ENCODE measurements around the gene ZCWPW1. TPM values are rescaled to one million over a fixed set of nuclear protein-coding genes. Genes with fewer than 3 reads are reported as not detected.

The ZCWPW1 gene, protein sequence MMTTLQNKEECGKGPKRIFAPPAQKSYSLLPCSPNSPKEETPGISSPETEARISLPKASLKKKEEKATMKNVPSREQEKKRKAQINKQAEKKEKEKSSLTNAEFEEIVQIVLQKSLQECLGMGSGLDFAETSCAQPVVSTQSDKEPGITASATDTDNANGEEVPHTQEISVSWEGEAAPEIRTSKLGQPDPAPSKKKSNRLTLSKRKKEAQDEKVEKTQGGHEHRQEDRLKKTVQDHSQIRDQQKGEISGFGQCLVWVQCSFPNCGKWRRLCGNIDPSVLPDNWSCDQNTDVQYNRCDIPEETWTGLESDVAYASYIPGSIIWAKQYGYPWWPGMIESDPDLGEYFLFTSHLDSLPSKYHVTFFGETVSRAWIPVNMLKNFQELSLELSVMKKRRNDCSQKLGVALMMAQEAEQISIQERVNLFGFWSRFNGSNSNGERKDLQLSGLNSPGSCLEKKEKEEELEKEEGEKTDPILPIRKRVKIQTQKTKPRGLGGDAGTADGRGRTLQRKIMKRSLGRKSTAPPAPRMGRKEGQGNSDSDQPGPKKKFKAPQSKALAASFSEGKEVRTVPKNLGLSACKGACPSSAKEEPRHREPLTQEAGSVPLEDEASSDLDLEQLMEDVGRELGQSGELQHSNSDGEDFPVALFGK
- 1 to 10 TPM; 3.5 to 9.6 (median 5.5) TPM for polyA plus RNA-seq

DNA sequence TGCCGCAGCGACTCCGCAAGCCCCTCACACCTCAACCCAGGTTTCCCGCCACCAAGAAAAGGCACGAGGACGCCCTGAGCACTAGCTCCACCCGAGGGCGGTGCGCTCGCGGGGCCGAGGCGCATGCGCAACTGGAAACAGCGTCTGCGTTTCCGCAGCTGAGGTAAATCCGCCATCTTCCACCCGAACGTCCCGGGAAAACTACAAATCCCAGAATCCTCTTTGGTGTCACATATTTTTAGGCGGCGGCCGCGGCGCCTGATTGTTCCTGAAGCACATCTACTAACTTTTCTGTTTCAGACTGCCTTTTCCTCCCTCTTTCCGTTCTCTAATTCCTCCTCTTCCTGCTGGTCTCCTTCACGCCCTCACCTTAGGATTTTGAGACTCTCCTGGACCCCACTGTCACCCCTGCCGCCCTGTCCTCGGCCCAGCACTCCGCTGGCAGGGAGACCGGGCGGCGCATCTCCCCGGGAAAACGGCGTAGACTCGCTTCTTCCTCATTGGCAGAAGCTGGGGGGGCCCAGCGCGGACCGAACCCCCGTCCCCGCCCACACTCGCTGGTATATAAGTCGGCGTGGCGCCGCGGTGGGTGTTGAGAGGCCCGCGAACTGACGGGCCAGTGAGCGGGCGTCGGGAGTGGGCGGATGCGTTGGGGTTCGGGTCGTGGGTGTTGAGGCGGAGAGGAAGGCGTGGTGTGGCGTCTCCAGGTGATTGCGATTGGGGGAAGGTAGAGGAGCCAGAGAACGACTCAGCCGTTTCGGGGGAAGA, at the start of gene ZCWPW1:
Gene ZCWPW1 (minus strand): TSS at position 505 of the 768 bp plus-strand sequence. CDS start 8,054 bp downstream, outside the sequence.
- 1% methylated on average over 66 of the region's 66 CpGs for WGBS, 3 donors

DNA sequence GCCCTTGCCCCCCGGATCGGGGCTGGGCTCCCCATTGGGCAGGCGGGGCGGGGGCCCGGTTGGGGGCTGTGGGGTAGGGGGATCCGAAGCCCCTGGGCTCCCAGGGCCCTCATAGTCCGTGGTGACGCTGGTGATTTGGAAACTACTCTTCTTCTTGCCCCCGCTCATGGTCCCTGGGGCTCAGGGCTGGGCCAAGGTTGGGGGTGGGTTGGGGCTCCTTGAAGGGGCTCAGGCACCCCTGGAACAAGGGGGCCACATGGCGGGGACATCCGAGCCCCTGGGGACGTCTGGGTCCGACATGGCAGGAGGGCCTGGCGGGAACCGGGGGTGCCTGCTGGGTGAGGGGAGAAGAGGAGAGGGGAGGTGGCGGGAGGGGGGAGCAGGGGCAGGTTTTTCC, 49.4 kb upstream of the ZCWPW1 start:
- WGBS, 3 donors: 1 to 4% (median 2%) methylated on average over 15 to 16 of the region's 16 CpGs
- no peak overlapping the region for H3K27ac ChIP-seq (ENCODE audit: low read depth, low read length)

More for the DNA sequence above, at the start of gene ZCWPW1:
- peak within 1 kb of the TSS; percentile 93 for H3K27ac ChIP-seq (ENCODE audit: low read depth, low read length)

DNA sequence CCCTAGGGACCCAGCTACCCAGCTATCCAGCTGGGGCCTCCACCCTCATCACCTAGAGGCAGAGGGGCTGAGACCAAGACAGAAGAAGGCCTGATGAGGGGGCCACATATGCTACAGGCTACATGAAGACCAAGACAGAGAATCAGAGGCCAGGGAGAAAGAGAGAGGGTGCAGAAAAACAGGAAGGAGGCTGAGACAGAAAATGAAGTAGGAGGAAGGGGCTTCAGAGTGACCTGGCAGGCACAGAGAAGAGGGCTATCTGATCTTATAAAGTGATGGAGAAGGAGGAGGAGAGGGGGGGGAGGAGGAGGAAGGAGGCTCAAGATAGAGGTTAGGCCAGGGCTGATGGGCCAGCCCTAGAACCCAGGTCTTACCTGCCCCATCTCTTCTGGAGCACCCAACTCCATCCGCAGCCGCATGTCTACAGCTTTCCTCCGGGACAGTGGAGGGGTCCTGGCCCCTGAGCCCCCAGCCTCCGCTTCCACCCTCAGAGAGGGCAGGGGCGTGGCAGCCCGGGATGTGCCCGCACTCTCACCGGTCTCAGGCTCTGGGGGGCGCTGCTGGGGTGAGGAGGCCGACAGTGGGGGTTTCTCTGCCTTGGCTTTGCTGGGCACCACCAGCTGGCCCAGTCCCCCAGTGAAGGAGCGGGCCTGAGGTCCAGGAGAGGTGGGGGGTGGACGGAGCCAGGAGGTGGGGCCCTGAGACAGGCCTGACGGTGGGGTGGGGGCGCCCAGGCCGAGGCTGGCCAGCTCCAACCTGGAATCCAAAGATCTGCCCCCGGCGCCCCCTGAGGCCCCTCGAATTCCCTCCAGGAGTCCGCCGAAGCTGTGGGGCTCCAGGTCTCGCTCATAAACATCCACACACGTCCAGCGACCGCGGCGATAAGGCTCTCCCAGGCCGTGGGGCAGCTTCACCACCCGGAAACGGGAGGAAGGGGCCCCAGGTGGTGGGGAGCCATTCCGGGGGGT, 48.7 kb upstream of the ZCWPW1 start:
- WGBS, 3 donors: 6 to 9% (median 6%) methylated on average over 22 to 30 of the region's 30 CpGs
- no peak overlapping the region for H3K27ac ChIP-seq (ENCODE audit: low read depth, low read length)

DNA sequence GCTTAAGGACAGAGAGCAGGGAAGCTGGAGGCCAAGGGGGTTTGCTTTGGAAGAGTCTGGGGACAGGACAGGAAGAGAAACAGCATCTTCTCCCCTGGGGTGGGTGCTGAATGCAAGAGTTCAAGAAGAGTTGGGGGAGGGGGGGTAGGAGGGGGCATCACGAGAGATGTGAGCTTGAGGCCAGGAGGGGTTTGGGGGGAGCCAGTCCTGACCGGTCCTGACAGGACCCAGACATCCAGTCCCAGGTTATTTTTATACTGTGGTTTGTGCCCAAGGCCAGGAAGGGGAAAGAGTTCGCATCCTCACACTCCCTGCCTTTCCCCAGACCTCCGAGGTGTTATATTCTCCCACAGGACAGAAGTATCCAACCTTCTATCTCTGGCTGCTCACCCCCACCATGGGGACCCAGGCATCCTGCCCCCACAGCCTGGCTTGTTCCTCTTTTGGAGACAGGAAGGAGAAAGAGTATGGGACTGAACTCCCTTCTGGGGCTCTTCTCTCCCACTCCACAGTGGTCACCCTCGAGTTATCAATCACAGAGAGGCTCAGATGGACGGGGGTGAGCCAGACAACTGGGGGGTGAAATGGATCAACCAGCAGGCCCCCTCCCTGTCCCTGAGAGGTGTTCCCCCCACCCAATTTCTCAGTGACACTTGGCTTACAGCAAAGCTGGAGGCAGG, 47.7 kb upstream of the ZCWPW1 start:
- 13 to 37% (median 18%) methylated on average over 6 of the region's 6 CpGs for WGBS, 3 donors
- H3K27ac ChIP-seq (ENCODE audit: low read depth, low read length): peak overlapping the region; percentile 6

DNA sequence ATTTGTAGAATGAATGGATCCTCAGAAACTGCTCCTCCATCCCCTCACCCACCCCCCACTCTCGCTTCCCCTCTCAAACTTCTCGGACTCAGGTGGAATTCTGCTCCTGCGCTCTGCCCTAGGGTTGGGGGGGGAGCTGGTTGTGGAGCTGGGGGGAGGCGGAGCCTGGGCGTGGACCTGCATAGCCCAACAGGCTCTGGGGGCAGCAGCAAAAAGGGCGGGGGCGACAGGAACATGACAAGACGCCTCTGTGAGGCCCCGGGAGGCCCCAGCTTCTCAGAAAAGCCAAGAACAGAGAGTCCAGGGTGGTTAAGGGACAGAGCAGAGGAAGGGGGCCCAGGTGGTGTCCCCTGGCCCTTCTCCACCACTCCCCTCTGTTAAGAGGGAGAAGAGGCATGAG, 47.0 kb upstream of the ZCWPW1 start:
- 31 to 62% (median 34%) methylated on average over 9 of the region's 9 CpGs for WGBS, 3 donors
- H3K27ac ChIP-seq (ENCODE audit: low read depth, low read length): no peak overlapping the region

DNA sequence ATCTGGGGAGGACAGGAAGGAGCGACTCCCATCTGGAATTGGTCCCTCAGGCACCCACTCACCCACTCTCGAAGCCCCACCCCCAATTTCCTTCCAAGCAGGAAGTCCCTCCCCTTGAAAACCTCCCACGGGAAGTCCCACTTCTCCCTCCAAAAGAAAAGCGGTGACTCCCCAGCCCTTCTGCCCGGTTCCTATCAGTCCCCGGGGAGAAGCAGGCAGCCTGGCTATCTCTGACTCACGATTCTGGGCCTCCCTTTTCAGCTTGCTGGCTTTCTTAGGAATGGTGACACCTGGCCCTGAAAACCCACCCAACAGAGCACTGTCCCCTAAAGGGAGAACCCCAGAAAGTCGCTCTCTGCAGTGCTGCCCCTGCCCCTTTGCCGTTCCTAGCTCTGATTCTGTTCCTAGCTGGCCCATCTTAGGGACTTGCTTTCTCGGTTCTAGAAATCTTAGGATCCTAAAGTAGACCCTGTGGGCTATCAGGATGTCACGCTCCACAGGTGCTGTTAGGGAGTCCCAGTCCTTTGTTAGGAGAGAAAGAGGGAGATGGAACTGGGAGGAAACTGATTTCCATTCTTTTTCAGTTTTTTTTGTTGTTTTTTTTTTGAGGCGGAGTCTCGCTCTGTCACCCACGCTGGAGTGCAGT, 44.5 kb upstream of the ZCWPW1 start:
- H3K27ac ChIP-seq (ENCODE audit: low read depth, low read length): no peak overlapping the region
- 40 to 68% (median 41%) methylated on average over 14 of the region's 14 CpGs for WGBS, 3 donors

DNA sequence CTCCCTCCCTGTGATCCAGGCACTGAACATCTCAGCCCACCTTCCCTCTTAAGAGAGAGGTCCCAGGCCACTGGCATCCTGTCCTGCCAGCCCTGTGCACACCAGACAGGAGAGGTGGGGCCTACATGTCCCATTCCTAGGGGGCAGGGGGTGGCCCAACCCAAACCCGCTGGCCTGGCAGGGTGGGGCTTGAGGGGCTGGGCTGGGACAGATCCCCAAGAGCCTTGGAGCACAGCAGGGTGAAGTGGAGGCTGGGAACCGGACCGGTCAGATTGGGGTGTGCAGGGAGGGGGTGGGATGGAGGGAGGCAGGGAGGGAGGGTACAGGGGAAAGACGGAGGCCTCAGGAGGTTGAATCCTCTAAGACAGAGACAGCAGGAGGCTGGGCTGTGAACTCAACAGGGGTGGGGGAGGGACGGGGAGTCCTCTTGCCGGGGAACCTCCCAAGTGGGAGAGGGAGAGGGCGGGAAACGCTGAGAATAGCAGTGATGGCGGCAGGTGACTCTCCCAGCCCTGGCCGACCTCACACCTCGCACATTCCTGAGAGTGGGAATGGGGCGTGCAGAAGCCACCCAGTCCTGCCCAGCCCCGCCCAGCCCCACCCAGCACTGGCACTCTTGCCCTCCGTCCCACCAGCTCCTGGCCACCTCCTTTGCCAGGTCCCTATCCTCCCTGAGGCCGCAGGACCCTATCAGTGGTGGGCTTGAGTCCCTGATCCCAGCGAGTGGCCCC, 43.8 kb upstream of the ZCWPW1 start:
- H3K27ac ChIP-seq (ENCODE audit: low read depth, low read length): no peak overlapping the region
- 50 to 68% (median 59%) methylated on average over 11 to 16 of the region's 16 CpGs for WGBS, 3 donors

DNA sequence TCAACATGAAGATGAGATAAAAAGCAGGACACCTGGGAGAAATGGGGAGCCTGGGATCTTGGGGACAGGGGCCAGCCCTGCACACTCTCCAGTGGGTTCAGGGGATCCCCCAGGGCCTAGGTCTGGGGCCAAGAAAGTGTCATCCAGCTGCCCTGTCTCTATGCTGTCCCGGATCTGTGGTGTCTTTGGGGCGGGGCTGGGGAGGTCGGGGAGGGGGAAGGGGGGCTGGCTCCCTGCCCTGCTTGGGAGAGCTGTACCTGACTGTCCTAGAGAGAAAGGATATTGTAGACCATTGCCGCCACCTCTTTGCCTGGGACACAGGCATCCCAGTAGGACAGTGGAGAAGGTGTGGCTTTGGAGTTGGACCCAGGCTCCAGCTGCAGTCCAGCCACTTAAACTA, 42.5 kb upstream of the ZCWPW1 start:
- WGBS, 3 donors: 41 to 60% (median 52%) methylated on average over 3 to 4 of the region's 4 CpGs

DNA sequence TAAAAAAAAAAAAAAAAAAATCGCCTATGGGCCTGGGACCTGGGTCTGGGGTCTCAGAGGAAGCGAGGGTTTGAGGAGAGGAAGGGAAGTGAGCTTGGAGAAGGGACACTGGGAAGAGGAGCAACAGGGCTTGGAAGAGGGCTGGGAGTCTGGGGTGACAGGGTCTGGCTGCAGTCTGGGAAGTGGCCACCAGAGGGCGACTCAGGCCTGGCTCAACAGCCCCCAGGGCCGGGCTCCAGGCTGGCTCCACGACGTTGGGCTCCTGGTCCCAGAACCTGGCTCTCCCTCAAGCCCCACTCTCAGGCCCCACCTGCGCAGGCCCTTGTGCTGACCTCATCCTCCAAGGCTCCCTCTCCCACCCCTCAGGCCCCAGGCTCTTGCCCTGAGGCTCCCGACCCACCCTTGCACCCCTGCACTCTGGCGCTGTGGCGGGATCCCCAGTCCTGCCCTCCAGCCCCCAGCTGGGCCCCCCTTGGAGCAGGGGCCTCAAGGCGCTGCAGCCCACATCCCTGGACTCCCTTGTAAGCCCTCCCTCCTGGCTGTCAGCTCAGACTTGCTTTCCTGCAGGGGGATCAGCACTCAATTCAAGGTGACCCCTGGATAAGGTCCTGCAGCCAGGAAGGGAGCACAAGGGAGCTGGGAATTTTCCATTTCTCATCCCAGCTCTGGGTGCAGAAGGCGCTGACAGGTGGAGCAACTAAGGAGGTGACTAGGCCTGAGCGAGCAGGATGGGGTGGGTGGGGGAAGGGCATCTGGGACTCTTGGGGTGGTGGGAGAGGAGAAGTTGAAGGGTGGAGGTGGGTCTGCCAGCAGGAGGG, 40.9 kb upstream of the ZCWPW1 start:
- WGBS, 3 donors: 31 to 33% (median 32%) methylated on average over 11 to 13 of the region's 13 CpGs
- no peak overlapping the region for H3K27ac ChIP-seq (ENCODE audit: low read depth, low read length)

More for the DNA sequence above, 42.5 kb upstream of the ZCWPW1 start:
- no peak overlapping the region for H3K27ac ChIP-seq (ENCODE audit: low read depth, low read length)

DNA sequence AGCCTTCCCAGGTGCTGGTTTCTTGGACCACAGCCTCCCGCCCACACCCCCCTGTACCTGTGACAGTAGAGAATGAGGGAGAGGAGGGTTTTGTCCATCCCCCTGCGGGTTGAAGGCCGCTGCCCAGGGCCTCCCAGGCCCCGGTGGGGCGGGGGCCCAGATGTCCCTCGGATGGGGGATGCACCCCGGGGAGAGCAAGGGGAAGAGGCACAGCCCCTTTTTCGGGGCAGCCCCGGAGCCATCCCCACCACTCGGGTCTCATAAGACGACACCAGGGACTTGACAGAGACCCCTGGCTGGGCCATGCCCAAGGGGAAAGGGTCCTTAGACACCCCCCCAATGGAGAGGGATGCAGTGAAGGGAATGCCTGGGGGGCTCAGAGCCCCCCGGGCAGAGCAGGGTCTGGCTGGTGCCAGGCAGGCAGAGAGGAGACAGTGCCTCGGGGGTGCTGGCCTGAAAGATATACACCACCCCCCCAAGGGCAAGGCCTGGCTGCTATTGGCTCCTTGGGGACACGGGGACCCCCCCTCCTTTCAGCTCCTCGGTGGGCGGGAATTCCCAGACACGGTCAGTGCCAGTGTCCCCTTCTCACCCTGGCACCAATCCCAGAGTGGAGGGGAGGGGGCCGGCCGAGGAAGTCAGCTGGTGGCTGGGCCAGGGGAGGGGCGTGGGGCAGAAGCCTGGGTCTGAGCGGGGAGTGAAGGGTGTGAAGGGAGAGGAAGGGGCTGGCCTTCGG, 39.3 kb upstream of the ZCWPW1 start:
- no peak overlapping the region for H3K27ac ChIP-seq (ENCODE audit: low read depth, low read length)
- 50 to 72% (median 66%) methylated on average over 15 to 22 of the region's 22 CpGs for WGBS, 3 donors

DNA sequence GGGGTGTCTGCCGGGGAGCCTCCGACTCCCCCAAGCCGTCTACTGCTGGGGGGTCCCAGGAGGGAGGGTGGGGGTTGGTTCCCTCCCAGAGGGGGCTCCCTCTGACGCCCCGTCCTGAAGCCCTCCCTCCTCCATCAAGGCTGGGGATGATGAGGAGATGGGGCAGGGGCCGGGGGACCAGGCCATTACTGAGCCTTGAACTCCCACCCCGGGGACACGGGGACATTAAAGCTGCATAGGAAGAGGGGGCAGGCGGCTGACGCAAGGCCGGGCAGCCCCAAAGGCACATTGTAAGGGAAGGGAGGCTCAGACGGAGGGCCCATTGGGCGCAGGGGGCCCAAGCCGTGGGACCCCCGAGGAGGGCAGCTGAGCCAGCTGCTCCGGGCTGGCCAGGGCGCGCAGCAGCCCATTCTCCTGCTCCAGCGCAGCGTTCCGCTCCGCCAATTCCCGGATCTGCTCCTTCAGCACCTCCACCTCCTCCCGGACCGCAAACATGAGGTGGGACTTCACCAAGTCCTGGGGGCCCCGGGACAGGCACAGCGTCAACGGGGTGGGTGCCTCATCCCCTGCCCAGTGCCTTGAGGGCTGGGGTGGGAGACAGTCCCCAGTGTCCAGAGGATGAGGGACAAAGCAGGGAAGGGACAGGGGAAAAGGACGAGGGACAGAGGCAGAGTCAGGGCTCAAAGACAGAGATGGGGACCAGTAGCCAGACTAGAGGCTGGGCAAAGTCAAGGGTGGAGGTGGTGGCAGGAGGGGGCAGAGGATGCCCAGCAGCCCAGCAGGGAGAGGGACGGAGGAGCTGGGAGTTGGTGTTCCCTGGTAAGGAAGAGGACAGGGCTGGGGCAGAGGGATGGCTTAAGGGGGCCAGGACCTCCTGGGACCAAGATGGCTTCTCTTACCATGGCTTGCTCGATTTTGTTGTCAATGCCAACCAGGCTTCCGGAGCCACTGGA, 38.4 kb upstream of the ZCWPW1 start:
- no peak overlapping the region for H3K27ac ChIP-seq (ENCODE audit: low read depth, low read length)
- 76 to 79% (median 78%) methylated on average over 27 to 32 of the region's 32 CpGs for WGBS, 3 donors

DNA sequence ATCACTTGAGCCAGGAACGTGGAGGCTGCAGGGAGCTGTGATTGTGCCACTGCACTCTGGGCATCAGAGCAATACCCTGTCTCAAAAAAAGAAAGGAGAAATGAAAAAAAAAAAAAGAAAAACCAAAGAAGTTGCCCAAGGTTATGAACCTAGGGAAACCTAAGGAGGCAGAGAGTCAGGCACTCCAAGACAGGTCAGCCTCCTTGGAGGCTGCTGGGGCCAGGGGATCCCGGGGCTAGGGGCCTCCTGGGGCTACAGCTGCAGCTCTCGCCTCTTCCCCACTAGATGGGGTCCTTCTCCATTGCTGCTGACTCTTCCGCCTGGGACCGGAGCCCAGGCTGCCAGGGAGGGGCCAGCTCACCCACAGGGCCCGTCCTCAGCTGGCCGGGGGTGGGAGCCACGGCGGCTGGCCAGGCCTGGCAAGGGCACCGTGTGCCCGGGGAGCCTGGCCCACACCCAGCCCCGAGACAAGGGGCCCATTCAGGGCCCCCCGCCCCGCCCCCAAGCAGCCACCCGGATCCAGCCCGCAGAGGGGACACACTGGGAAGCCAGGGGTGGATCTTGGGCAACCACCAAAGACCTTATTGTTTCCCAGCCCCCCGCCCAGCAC, 37.3 kb upstream of the ZCWPW1 start:
- no peak overlapping the region for H3K27ac ChIP-seq (ENCODE audit: low read depth, low read length)
- WGBS, 3 donors: 8 to 15% (median 11%) methylated on average over 15 to 17 of the region's 17 CpGs

DNA sequence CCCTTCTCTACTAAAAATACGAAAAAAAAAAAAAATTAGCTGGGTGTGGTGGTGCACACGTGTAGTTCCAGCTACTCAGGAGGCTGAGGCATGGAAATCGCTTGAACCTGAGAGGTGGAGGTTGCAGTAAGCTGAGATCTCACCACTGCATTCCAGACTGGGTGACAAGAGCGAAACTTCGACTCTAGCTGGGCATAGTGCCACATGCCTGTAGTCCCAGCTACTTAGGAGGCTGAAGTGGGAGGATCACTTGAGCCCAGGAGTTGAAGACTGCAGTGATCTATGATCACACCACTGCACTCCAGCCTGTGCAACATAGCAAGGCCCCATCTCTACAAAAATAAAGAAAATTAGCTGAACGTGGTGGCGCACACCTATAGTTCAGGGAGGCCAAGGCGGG, 36.8 kb upstream of the ZCWPW1 start:
- WGBS, 3 donors: 75 to 82% (median 80%) methylated on average over 8 of the region's 8 CpGs
- no peak overlapping the region for H3K27ac ChIP-seq (ENCODE audit: low read depth, low read length)

DNA sequence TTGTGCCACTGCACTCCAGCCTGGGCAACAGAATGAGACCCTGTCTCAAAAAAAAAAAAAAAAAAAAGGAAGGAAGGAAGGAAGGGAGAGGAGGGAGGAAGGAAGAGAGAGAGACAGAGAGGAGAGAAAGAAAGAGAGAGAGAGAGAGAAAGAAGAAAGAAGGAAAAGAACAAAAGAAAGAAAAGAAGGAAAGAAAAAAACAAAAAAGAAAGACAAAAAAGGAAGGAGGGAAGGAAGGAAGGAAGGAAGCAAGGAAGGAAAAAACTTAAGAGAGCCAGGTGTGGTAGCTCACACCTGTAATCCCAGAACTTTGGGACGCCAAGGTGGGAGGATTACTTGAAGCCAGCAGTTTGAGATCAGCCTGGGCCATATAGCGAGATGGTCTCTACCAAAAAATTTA, 36.3 kb upstream of the ZCWPW1 start:
- WGBS, 3 donors: 97 to 98% (median 97%) methylated on average over 2 of the region's 2 CpGs
- H3K27ac ChIP-seq (ENCODE audit: low read depth, low read length): no peak overlapping the region
